ENCODE measurements around the gene AP2A2. TPM values are rescaled to one million over a fixed set of nuclear protein-coding genes. Genes with fewer than 3 reads are reported as not detected.

The AP2A2 gene
- total and polyA plus RNA-seq, 2 donors (not counting 1 experiment from before 2014, with no cell fraction given), result 53.1 to 57.0 TPM

- H3K27ac Mint-ChIP-seq, result no peak overlapping the region
- peak overlapping the region; percentile 32 for H3K4me3 Mint-ChIP-seq
- Histone ChIP-seq H3K4me2 (replicated peaks; ENCODE audit: low read depth, low read length, poor library complexity, severe bottlenecking) (no peak overlapping the region), H3K27me3 (replicated peaks in 1 of 4; ENCODE audit: control extremely low read depth in 1 of 4, control insufficient read depth in 3 of 4, insufficient read depth in 4 of 4, low read length in 3 of 4) (no peaks in the 10 kb centered on the region), H3K79me2 (ENCODE audit: control insufficient read depth, insufficient read depth, low read length) (peaks cover 26% of the 10 kb centered on the region), H3K36me3 (replicated peaks in 1 of 2; ENCODE audit: control extremely low read depth in 1 of 2, control insufficient read depth in 1 of 2, extremely low read depth in 1 of 2, insufficient read depth in 2 of 2, low read length in 1 of 2) (no peaks in the 10 kb centered on the region), H3K4me3 (ENCODE audit: control extremely low read depth in 1 of 5, extremely low read depth in 1 of 5, insufficient read depth in 1 of 5, low read depth in 2 of 5, low read length in 4 of 5) (no peak overlapping the region), H4K20me1 (ENCODE audit: control insufficient read depth, insufficient read depth, low read length, poor library complexity, severe bottlenecking) (peaks cover 9% of the 10 kb centered on the region), H3K4me1 (ENCODE audit: control insufficient read depth in 2 of 2, insufficient read depth in 2 of 2, low read length in 2 of 2) (peaks cover 13 to 22% of the 10 kb centered on the region in 2 donors), H3K9me3 (ENCODE audit: control extremely low read depth in 1 of 3, control insufficient read depth in 2 of 3, insufficient read depth in 1 of 3, low read length in 2 of 3) (no peaks in the 10 kb centered on the region), H3K27ac (ENCODE audit: low read length in 2 of 2) (no peak overlapping the region), H2AFZ (ENCODE audit: insufficient read depth, low read depth, low read length, poor library complexity, severe bottlenecking) (no peak overlapping the region), H3K9ac (ENCODE audit: low read length) (no peak overlapping the region)
- TF ChIP-seq EZH2 (IDR thresholded peaks at IDR 0.05; ENCODE audit: borderline replicate concordance, insufficient read depth, low read depth, low read length, poor library complexity, severe bottlenecking), result no peak
- TF ChIP-seq, protein P1, sequence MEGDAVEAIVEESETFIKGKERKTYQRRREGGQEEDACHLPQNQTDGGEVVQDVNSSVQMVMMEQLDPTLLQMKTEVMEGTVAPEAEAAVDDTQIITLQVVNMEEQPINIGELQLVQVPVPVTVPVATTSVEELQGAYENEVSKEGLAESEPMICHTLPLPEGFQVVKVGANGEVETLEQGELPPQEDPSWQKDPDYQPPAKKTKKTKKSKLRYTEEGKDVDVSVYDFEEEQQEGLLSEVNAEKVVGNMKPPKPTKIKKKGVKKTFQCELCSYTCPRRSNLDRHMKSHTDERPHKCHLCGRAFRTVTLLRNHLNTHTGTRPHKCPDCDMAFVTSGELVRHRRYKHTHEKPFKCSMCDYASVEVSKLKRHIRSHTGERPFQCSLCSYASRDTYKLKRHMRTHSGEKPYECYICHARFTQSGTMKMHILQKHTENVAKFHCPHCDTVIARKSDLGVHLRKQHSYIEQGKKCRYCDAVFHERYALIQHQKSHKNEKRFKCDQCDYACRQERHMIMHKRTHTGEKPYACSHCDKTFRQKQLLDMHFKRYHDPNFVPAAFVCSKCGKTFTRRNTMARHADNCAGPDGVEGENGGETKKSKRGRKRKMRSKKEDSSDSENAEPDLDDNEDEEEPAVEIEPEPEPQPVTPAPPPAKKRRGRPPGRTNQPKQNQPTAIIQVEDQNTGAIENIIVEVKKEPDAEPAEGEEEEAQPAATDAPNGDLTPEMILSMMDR (IDR thresholded peaks at IDR 0.05), result no peak
- DNase-seq (no peak), ATAC-seq (ENCODE audit: low read depth) (no peak)
- H3K4me1 Mint-ChIP-seq, result peaks cover 21% of the 10 kb centered on the region
- WGBS (ENCODE audit: insufficient coverage), result 93% methylated on average over 17 of the region's 19 CpGs
- H3K9me3 Mint-ChIP-seq (ENCODE audit: insufficient read depth), result no peaks in the 10 kb centered on the region
- ChIA-PET CTCF (no interaction called here), POLR2A (interaction anchor here (0.8 to 2.2 kb wide), 2 partner anchors 12 to 91 kb away, joined by 3 to 15 read pairs; partner anchors contain the start of genes CD151 and CHID1)
- H3K27me3 Mint-ChIP-seq, result no peaks in the 10 kb centered on the region
- intact Hi-C loops (cut with micrococcal nuclease), result no loop called here
Measured at GRCh38 chr11:923691-924405, 1.8 kb upstream of the AP2A2 start.

Data from B cell (primary cell).